IPS-15b (cell line): ENCODE data around the gene OXSR1.

ENCODE experiments used
- H3K27me3 ChIP-seq: one replicate; pipeline ENCODE4 v1.6.1; 2013; ENCODE audit warnings: low read length; ENCODE audit not compliant: control insufficient read depth, insufficient read depth
- H3K36me3 ChIP-seq: one replicate; pipeline ENCODE4 v1.6.1; 2013; ENCODE audit warnings: low read length; ENCODE audit not compliant: control insufficient read depth, insufficient read depth
- H3K4me1 ChIP-seq: one replicate; pipeline ENCODE4 v1.6.1; 2013; ENCODE audit warnings: mild to moderate bottlenecking, low read length; ENCODE audit not compliant: control insufficient read depth, insufficient read depth
- H3K4me3 ChIP-seq: one replicate; pipeline ENCODE4 v1.5.1; 2013; ENCODE audit warnings: low read depth, low read length
- H3K9ac ChIP-seq: one replicate; pipeline ENCODE4 v1.6.1; 2013; ENCODE audit warnings: low read depth, mild to moderate bottlenecking, low read length
- H3K9me3 ChIP-seq: one replicate; pipeline ENCODE4 v1.6.1; 2013; ENCODE audit warnings: mild to moderate bottlenecking, low read length; ENCODE audit not compliant: control insufficient read depth, insufficient read depth

Gene OXSR1

DNA sequence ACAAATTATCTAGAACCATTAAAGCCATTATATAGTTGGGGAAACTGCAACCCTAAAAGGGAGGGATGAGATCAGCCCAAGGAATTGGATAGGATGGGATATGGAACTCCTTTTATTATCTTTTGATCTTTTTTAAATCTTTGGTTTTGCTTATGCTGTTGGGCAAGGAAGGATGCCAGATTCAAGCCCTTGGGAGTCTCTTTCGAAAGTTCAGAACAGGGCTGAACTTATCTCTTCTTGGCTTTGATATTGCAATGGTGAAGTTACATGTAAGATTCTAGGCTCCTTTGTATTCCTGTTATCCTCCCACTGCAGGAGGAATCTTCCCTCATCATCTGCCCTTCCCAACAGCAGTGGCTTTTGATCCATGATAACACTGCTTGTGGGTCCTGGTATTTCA lies 90.3 kb downstream of the OXSR1 start:
- no peaks in the 10 kb centered on the region for H3K27me3 ChIP-seq
- H3K9ac ChIP-seq = no peak overlapping the region
- H3K9me3 ChIP-seq = no peaks in the 10 kb centered on the region
- H3K4me3 ChIP-seq = no peak overlapping the region
- peaks cover 17% of the 10 kb centered on the region for H3K36me3 ChIP-seq
- H3K4me1 ChIP-seq = no peaks in the 10 kb centered on the region

DNA sequence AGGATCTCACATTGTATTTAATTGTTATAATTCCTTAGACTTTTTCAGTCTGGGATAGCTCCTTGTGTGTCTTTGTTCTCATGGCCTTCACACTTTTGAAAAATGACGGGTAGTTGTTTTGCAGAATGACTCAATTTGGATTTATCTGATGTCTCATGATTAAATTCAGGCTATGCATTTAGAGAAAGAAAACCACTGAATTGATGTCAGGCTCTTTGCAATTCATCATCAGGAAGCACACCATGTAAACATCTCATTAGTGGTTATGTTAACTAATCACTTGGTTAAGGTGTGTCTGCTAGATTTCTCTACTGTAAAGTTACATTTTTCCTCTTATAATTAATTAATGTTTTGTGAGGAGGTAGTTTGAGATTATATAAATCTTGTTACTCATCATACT lies 92.2 kb downstream of the OXSR1 start:
- Histone ChIP-seq H3K36me3 (peaks cover 10% of the 10 kb centered on the region), H3K4me1 (no peaks in the 10 kb centered on the region), H3K9me3 (no peaks in the 10 kb centered on the region)

GRCh38 chr3:38260474-38260873 lies 95.1 kb downstream of the OXSR1 start:
- Histone ChIP-seq H3K4me3 (no peak overlapping the region), H3K4me1 (no peaks in the 10 kb centered on the region), H3K36me3 (no peaks in the 10 kb centered on the region), H3K27me3 (no peaks in the 10 kb centered on the region), H3K9me3 (no peaks in the 10 kb centered on the region), H3K9ac (no peak overlapping the region)

More for the DNA sequence above, 92.2 kb downstream of the OXSR1 start:
- H3K9ac ChIP-seq = no peak overlapping the region
- no peak overlapping the region for H3K4me3 ChIP-seq
- H3K27me3 ChIP-seq = no peaks in the 10 kb centered on the region

- Histone ChIP-seq H3K4me1 (no peaks in the 10 kb centered on the region), H3K9ac (no peak overlapping the region), H3K27me3 (no peaks in the 10 kb centered on the region), H3K9me3 (no peaks in the 10 kb centered on the region), H3K36me3 (no peaks in the 10 kb centered on the region), H3K4me3 (no peak overlapping the region)
Observed at GRCh38 chr3:38264353-38264771, 99.0 kb downstream of the OXSR1 start.

DNA sequence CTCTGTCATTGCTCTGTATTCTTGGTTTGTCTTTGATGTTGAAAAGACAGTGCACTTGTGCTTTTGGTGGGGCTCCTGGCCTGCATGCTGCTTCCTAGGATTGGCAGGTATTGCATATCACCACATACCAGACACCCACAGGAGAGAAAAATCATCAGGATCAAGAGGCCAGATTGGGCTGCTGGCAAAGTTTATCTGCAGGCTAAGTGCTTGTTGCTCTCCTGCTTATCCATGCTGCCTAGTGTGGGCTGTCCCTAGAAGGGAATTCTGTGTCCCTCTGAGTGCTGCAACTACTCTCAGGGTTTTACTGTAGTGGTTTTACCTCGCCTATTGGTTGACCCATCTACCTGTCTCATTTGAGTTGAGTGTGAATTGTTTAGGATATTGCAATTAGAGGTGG lies 99.4 kb downstream of the OXSR1 start:
- Histone ChIP-seq H3K9ac (no peak overlapping the region), H3K36me3 (no peaks in the 10 kb centered on the region), H3K4me1 (no peaks in the 10 kb centered on the region), H3K9me3 (no peaks in the 10 kb centered on the region), H3K27me3 (no peaks in the 10 kb centered on the region), H3K4me3 (no peak overlapping the region)

GRCh38 chr3:38265604-38266307 lies 100.4 kb downstream of the OXSR1 start, which contains the start of gene SLC22A13:
Gene SLC22A13, plus strand, starts transcription at chr3:38265812. Its CDS starts 49 bp downstream, at chr3:38265861.
- H3K4me1 ChIP-seq = no peaks in the 10 kb centered on the region

GRCh38 chr3:38266810-38267209 lies 101.5 kb downstream of the OXSR1 start:
- H3K9me3 ChIP-seq = no peaks in the 10 kb centered on the region
- no peaks in the 10 kb centered on the region for H3K27me3 ChIP-seq
- H3K4me3 ChIP-seq = no peak overlapping the region
- H3K4me1 ChIP-seq = no peaks in the 10 kb centered on the region
- no peaks in the 10 kb centered on the region for H3K36me3 ChIP-seq
- no peak overlapping the region for H3K9ac ChIP-seq

More at GRCh38 chr3:38265604-38266307, 100.4 kb downstream of the OXSR1 start, which contains the start of gene SLC22A13:
- Histone ChIP-seq H3K9ac (no peak within 1 kb of the TSS), H3K27me3 (no peaks in the 10 kb centered on the region), H3K9me3 (no peaks in the 10 kb centered on the region), H3K36me3 (no peaks in the 10 kb centered on the region), H3K4me3 (no peak within 1 kb of the TSS)

DNA sequence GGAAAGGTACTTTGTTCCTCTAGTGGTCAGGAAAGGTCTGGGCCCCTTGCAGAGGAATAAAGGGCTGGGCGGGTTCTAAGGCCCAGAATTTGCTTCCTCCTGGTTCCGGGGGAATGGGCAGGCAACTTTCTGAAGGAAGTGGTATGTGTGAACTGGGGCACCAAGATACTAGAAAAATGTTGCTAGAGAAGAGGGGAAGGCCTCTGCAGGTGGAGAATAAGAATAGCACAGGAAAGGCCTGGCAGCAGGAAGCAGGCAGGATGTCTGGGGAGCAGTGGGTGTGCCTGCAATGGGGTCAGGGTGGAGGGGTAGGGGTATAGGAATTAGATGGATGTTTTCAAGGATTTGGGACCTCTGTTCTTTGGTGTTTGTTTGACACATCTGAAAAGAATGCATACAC lies 102.3 kb downstream of the OXSR1 start:
- Histone ChIP-seq H3K9ac (no peak overlapping the region), H3K9me3 (no peaks in the 10 kb centered on the region), H3K4me3 (no peak overlapping the region), H3K4me1 (no peaks in the 10 kb centered on the region), H3K36me3 (no peaks in the 10 kb centered on the region), H3K27me3 (no peaks in the 10 kb centered on the region)

DNA sequence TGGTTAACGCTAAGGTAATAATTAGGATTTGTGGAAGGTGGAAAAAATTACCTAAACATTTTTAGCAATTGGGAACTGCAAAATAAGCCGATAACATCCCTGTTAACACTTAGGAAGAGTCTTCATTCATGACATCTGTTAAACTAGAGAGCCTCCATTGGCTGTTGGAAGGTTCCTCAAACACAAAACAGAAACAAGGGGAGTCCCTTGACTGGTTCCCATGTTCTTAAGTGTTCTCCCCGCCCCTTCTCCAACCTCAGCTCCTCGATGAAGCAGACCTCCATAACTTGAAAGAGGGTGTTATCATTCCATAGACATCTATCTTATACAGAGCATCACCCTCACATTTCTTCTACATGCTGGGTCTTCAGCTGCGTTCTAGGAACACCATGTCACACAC lies 102.8 kb downstream of the OXSR1 start:
- Histone ChIP-seq H3K4me3 (no peak overlapping the region), H3K36me3 (no peaks in the 10 kb centered on the region), H3K27me3 (no peaks in the 10 kb centered on the region), H3K9ac (no peak overlapping the region), H3K4me1 (no peaks in the 10 kb centered on the region), H3K9me3 (no peaks in the 10 kb centered on the region)

DNA sequence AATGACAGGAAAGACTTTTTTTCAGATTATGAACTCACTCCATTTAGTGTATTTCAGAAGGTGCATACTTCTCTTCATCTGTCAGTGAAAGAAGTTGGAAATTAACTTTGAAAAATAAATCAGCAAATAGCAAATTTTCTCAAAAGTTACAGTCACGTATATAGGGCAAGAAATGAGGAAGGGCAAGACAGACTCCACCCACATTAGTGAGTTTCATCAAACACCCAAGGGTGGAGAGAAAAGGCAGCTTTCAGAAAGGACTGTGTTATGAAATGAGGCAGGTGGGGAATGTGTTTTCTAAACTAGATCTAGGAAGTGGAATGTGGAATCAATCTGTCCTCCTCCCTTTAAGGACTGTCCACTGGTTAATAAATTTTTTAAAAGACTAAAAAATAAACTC lies 103.2 kb downstream of the OXSR1 start:
- no peaks in the 10 kb centered on the region for H3K4me1 ChIP-seq
- no peaks in the 10 kb centered on the region for H3K27me3 ChIP-seq
- no peaks in the 10 kb centered on the region for H3K36me3 ChIP-seq
- no peak overlapping the region for H3K4me3 ChIP-seq
- no peaks in the 10 kb centered on the region for H3K9me3 ChIP-seq
- H3K9ac ChIP-seq = no peak overlapping the region

DNA sequence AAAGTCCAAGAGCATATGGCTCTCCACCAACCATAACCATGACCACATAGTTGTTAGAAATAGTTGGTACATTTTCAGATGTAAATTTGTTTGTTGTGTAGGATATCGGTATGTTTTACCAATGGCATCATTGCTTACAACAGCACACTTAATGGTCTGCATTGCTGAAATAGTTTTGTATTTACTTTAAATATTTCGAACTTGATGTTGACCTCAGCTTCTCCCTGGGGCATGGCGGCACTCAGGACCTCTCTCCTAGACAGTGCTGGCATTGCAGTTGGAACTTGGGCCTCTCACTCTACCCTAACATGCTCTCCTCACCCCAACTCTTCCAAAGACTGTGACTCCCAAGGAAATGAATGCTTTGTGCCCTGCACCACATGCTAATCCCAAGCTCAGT lies 105.3 kb downstream of the OXSR1 start:
- no peaks in the 10 kb centered on the region for H3K4me1 ChIP-seq
- no peaks in the 10 kb centered on the region for H3K36me3 ChIP-seq
- no peak overlapping the region for H3K9ac ChIP-seq
- H3K4me3 ChIP-seq = no peak overlapping the region
- H3K9me3 ChIP-seq = no peaks in the 10 kb centered on the region
- H3K27me3 ChIP-seq = no peaks in the 10 kb centered on the region

DNA sequence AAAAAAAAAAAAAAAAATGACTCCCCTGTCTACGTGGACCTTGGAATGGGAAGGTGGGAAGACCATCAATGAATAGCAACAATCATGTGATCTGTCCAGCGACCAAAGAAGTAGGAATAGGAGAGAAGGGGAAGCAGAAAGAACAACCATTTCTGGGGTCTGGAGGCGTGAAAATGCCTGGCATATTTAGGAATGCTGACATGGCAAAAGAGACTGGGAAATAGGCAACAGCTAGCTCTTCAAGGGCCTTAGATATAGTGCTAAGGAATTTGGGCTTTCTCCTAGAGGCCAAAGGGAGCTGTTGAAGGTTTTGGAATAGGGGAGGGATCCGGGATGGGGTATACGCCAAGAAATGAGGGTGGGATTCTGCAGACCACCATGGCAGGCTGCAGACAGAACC lies 106.2 kb downstream of the OXSR1 start:
- Histone ChIP-seq H3K4me3 (no peak overlapping the region), H3K9me3 (no peaks in the 10 kb centered on the region), H3K27me3 (no peaks in the 10 kb centered on the region), H3K4me1 (no peaks in the 10 kb centered on the region), H3K36me3 (no peaks in the 10 kb centered on the region), H3K9ac (no peak overlapping the region)
